ENCODE results near the gene GPR32. TPM values are rescaled to one million over a fixed set of nuclear protein-coding genes. Genes with fewer than 3 reads are reported as not detected.
"Not testable (repeated sequence)": the region's sequence is repeated elsewhere in the genome, so short reads cannot be mapped to it uniquely, and the experiment has no call there.

Gene GPR32
- total RNA-seq, 1 experiment from 2014 or later, result not detected

DNA sequence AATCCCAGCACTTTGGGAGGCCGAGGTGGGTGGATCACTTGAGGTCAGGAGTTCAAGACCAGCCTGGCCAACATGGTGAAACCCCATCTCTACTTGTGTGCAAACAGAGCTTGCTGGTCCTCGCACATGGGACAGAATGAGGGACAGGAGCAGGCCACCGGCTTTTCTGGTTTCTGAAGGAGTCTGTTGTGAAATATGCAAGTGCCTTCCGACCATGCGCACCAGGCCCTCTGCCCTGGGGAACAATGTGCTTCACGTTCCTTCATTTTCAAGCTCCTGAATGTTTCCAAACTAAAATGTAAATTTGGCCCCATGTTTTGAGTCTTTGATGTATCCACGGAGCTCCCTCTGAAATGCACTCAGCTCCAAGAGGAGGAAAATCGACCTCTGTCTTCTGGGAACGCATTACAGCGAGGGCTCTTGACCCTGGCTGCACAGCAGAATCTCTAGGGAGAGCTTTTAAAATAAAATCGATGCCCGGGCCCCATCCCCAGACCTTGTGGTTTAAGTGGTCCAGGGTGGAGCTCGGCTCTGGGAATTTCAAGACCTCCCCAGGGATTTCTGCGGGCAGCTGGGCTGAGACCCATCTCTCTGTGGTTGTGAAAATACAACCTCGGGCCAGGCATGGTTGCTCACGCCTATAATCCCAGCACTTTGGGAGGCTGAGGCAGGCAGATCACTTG, 10.6 kb downstream of the GPR32 start:
- DNase-seq (ENCODE audit: low read depth), result peak; percentile 45

DNA sequence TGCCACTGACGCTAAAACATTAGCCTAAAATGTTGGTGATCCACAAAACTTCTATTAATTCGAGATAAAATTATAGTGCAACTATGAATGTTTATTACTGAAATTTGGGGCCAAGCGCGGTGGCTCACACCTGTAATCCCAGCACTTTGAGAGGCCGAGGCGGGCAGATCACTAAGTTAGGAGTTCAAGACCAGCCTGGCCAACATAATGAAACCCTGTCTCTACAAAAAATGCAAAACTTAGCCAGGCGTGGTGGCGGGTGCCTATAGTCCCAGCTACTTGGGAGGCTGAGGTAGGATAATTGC, 13.5 kb downstream of the GPR32 start:
- DNase-seq (ENCODE audit: low read depth), result not testable (repeated sequence)

DNA sequence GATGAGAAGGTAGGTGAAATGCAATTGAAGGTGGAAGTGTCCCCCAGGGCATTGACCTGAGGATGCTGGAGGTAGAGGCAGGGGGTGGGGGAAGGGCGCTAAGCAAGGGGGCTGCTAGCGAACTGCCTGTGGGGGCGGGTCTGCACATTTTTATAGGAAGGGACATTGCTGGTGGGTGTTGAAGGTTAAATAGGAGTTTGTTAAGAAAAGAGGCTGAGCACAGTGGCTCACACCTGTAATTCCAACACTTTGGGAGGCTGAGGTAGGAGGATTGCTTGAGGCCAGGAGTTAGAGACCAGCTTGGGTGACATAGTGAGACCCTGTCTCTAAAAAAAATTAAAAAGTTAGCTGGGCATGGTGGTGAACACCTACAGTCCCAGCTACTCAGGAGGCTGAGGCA, 14.4 kb downstream of the GPR32 start:
- DNase-seq (ENCODE audit: low read depth), result no peak

DNA sequence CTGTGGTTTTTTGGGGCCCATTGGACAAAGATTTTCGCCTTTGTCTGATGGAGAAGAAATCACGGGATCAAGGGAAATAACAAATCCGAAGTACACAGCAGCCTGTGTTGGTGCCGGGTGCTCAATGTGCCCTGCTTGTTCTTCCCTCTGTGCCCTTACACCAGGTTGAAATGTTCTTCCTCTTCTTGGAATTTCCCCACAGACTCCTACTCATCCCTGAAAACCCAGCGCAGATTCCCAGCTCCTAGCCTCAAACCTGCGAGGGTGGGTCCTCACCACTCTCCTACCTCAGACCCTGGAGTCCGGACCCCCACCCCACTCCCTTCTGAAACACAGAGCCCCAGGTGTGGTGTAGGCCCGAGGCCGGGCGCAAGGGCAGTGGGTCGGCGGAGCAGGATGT, 15.1 kb downstream of the GPR32 start:
- no peak for DNase-seq (ENCODE audit: low read depth)

DNA sequence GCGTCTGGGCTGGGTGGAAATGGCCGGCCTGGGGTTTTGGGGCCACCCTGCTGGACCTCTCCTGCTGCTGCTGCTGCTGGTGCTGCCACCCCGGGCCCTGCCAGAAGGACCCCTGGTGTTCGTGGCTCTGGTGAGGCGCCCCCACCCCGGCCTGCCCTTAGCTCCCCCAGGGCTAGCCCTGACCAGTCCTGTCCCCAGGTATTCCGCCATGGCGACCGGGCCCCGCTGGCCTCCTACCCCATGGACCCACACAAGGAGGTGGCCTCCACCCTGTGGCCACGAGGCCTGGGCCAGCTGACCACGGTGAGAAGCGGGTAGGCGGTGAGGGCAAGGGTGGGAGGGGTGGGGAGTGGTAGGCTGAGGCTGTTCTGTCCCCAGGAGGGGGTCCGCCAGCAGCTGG, 20.1 kb downstream of the GPR32 start, which contains the start of gene ACP4:
Gene ACP4, plus strand, starts transcription at position 20 of the 400 bp plus-strand sequence. Its CDS starts 0 bp downstream, at position 20.
- DNase-seq (ENCODE audit: low read depth), result no peak

DNA sequence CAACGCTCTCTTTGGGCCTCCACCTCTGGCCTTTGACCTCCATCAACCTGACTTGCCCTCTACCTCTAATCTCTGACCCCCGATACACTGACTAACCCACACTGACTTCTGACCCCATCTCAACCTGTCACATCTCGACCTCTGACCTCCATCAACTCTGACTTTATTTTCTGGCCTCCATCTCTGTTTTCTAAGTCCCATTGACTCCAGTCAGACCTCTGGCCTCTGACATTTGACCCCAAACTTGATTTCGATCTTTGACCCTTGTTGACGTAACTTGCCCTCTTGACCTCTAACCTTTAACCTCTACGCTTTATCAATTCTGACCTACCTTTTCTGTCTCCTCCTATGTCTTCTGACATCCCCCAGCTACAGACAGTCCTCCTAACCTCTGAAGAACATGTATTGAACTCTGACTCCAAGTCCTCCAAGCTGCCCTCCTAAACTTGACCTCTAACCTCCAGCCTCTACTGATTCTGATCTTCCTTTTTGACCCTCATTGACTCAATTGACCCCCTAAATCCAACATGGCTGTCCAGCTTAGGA, 20.7 kb downstream of the GPR32 start:
- DNase-seq (ENCODE audit: low read depth), result no peak

DNA sequence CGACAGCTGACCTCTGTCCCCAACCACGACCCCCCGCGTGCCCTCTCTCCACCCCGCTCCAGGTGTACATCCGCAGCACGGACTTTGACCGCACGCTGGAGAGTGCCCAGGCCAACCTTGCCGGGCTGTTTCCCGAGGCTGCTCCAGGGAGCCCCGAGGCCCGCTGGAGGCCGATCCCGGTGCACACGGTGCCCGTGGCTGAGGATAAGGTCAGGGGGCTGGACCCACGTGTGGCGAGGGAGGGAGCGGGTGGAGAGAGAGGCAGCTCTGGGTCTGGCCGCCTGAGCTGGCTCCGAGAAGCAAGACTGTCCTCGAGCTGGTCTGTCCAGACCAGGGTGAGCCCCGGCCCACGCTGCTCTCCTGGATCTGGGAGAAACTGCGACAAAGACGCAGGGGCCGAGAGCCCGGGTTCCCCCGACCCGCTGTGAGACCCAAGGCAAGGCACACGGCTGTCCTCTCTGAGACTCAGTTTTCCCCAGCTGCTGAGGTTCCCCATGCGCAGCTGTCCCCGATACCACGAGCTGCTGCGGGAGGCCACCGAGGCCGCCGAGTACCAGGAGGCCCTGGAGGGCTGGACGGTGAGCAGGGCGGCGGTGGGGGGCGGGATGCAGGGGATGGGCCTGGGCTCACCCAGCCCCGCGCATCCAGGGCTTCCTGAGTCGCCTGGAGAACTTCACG, 21.5 kb downstream of the GPR32 start:
- no peak for DNase-seq (ENCODE audit: low read depth)

DNA sequence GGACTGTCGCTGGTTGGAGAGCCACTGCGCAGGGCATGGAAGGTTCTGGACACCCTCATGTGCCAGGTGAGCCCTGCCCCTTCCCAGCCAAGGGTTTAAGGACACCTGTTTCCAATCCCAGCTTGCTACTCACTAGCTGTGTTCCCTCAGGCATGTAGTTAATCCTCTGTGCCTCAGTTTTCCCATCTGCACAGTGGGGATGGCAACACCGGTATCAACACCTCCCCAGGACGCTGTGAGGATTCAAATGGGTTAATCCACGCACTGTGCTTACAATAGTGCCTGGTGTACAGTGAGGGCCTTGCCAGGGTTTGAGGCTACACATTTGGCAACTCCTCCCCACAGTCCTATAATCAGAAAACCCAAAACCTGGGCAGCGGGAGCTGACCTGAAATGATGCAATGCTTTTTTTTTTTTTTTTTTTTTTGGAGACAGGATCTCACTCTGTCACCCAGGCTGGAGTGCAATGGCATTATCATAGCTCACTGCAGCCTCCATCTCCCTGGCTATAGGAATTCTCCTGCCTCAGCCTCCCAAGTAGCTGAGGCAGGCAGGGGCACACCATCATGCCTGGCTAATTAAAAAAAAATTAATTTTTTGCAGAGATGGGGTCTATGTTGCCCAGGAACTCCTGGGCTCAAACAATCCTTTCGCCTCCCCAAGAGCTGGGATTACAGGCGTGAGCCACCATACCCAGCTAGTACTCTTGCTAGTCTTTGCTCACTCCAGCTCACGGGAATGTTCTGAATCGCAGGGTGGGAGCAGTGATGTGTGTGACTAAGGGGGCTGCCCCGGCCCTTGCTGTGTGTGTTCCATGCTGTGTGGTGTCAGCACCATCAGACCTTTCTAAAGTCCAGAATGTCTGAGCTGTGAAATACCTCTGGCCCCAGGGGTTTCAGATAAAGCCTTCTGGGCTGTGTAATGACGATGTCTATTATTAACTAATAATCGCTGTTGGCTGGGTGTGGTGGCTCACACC, 22.3 kb downstream of the GPR32 start:
- DNase-seq (ENCODE audit: low read depth), result no peak

DNA sequence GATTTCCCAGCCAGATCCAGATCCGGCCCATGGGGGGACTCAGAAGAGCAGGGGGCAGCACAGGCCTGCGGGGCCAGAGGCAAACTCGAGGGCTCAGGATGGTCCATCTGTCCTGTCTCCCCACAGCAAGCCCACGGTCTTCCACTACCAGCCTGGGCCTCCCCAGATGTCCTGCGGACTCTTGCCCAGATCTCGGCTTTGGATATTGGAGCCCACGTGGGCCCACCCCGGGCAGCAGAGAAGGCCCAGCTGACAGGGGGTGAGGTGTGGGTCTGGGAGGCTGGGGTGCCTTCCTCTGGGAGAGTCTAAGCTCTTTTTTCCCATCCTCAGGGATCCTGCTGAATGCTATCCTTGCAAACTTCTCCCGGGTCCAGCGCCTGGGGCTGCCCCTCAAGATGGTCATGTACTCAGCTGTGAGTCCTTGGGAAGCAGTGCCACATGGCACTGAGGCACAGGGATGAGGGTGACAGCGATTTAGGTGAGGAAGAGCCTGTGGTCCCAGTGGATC, 23.3 kb downstream of the GPR32 start:
- no peak for DNase-seq (ENCODE audit: low read depth)

DNA sequence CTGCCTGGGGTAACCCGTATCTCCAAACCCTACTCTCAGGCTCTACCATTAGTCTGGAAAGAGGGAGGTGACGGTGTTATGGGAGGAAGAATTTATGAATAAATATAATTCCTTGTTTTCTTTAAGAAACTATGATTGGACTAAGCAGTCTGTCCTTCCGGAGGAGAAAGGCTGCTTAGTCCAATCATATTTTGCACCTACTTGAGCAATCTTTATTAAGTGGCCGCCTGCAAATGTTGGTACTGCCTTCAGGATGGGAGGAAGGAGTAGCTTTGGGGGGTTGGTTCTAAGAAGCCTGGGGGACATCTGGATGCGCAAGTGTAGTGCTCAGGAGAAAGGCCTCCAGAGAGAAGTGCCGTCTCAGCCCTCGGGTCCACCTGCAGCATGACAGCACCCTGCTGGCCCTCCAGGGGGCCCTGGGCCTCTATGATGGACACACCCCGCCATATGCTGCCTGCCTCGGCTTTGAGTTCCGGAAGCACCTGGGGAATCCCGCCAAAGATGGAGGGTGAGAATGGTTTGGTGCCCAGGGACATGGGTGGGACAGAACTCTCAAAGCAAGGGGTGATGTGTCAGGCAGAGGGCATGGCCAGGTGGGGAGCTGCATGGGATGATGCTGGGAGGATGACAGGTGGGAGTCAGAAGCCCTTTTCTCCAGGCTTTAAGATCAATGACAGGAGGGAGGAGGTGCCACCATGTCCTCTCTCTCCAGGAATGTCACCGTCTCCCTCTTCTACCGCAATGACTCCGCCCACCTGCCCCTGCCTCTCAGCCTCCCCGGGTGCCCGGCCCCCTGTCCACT, 24.0 kb downstream of the GPR32 start:
- DNase-seq (ENCODE audit: low read depth), result peak; percentile 44

DNA sequence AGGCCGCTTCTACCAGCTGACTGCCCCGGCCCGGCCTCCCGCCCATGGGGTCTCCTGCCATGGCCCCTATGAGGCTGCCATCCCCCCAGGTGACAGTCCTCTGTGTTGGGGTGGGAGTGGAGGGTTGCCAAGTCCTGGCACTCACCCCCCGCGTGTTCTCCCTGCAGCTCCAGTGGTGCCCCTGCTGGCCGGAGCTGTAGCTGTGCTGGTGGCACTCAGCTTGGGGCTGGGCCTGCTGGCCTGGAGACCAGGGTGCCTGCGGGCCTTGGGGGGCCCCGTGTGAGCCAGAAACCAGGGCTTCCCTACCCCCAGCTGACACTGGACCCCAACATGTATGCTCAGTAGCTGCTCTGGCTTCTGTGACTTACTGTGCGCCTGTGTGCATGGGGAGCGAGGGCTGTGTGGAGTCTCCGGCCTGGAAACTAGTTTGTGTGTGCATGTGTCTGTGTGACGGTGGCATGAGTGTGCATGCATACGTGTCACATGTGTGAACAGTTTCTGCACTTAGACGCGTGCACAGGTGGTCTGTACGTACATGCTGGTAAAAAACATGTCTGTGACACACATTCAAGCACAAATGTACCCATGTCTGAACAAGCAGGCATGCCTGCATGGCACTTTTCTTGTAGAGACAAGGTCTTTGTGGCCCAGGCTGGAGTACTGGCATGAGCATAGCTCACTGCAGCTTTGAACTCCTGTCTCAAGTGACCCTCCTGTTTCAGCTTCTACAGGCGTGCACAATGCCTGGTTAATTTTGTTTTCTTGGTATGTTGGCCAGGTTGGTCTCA, 24.8 kb downstream of the GPR32 start:
- DNase-seq (ENCODE audit: low read depth), result no peak

DNA sequence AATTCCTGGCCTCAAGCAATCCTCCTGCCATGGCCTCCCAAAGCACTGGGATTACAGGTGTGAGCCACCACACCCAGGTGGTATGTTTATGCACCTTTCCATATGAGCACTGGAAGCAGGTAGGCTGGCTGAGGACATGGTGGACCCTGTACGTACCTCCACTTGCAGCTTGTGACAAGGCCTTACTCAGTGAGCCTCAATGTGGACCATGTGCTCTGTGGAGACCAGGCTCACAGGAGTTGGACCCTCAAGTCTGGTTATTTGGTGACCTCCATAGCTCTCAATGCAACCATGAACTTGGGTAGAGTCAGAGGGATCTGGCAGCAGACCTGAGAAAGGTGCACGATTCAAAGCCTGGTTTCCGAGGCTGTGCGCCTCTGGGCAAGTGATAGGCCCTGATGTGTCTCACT, 25.4 kb downstream of the GPR32 start:
- no peak for DNase-seq (ENCODE audit: low read depth)

DNA sequence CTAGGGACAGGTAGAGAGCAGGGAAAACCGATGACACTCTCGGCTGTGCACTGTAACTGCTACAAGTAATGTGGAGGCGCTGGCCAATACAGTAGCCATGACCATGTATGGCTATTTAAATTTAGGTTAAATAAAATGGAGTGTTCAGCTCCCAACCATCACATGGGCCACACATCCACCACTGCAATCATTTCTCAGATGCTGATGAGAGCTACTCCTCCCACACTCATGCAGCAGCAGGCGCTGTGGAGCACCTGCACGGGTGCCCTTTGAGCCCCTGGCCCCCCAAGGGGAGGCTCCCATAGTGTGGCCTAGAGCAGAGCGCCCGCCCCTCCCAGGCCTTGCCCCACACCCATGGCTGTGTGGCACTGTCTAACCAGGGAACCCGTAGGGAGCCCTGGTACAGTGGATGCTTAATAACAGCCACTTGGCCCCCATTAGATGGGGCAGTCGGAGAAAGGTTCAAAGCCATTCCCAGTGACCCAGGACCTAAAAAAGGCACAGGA, 25.9 kb downstream of the GPR32 start:
- DNase-seq (ENCODE audit: low read depth), result no peak

DNA sequence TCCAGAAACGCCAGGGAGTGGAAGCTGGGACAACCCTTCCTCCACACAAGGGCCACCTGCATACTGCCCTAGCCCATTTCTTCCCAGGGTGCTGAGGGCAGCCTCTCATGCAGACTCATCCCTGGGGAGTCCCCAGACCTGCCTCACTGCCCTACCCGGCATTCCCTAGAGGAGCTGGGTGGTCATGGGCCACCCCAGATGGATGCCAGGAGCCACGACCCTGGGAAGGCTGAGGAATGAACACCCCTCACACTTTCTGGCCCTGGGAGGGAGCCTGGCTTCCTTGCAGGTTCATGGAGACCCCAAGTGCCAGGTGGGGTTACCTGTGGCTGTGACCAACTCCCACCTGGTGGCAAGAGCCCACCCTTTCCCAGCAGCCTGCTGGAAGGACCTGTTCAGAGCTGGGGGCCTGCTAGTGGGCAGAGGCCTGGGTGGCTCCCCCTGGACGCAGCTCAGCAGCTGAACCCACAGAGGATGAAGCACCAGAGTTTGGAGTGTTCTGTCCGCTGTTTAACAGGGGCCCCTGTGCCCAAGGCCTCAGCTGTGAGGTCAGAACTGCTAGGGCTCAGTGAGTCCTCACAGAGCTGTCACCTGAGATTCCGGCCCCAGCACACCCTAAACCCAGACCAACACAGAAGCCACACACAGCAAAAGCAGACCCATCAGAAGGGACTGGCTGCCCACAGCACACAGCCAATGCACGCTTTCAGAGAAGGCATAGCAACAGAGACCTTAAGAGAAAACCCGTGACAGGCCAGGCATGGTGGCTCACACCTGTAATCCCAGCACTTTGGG, 26.6 kb downstream of the GPR32 start:
- no peak for DNase-seq (ENCODE audit: low read depth)

DNA sequence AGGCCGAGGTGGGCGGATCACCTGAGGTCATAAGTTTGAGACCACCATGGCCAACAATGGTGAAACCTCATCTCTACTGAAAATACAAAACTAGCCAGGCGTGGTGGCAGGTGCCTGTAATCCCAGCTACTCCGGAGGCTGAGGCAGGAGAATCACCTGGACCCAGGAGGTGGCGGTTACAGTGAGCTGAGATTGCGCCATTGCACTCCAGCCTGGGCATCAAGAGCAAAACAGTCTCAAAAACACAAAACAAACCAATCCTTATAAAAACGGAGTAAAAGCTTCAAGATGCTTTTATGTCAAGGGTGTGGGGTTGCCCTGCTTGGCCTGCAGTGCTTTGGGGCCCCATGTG, 27.1 kb downstream of the GPR32 start:
- DNase-seq (ENCODE audit: low read depth), result no peak

DNA sequence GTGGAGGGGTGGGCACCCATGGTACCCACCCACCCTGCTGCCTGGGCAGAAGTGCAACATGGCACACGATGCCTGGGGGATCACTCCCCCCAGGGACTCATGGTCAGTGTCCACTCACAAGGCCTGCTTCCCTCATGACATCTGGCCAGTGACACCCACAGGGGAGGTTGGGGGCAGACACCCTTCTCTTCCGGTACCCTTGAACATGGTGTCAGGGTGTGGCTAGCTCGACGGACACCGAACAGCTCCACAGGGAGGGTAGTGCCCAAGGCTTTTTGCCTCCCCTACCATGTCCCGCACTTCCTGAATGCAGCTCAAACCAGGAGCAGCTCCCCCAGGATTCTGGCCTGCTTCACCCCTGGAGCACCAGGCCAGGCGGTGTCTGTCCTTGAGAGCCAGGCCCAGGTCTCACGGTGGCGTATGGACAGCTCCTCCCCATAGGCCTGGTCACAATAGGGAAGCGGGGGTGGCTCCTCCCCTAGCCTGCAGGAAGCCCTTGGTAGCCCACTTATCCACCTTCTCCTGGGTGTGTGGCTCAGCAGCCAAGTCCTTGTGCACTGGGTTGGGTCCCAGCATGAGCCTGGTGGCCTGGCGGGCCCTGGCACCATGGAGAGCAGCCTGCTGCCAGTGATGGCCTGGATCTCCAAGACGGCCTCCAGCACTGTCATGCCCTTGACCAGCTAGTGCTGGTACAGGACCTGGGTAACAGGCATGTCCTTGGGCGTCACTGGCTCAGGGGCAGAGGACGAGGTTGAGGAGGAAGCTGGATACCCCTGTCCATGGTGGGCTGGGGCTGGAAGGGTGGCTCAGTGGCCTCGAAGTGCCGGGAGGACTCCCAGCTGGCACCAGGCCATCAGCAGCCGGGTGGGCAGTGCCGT, 27.8 kb downstream of the GPR32 start:
- no peak for DNase-seq (ENCODE audit: low read depth)

DNA sequence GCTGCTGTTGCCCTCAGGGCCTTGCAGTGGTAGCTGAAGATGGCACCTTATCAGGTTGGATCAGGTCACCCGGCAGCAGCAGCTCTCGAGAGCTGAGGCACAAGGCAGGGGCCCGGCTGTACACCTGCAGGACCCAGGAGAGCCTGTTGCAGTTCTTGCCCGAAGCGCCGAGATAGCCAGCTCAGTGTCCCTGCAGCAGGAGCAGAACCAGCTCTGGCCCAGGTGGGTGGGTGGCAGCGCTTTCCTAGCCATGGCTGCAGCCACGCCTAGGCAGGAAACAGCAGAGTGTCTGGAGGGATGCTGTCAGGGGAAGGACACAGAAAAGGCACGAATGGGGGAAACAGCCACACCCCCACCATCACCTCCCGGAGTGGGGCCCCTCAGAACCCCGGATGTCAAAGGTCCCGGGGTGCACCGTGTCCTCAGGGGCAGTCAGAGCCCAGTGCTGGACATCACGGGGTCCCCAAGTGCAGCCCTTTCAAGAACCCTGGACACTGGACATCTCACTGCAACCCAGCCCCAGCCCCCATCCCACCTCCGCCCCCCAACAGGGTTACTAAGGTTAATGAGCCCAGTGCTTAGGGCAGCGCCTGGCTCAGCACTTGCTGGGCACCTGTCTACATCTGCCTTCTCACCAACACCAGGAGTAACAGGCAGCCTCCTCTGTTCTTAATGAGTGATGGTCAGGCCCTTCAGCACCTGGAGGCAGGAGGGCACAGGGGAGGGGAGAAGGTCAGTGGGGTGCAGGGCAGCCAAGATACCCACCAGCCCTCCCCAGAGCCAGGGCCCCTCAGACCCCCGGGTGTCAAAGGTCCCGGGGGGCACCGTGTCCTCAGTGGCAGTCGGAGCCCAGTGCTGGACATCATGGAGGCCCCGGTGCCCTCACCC, 28.6 kb downstream of the GPR32 start:
- DNase-seq (ENCODE audit: low read depth), result no peak

DNA sequence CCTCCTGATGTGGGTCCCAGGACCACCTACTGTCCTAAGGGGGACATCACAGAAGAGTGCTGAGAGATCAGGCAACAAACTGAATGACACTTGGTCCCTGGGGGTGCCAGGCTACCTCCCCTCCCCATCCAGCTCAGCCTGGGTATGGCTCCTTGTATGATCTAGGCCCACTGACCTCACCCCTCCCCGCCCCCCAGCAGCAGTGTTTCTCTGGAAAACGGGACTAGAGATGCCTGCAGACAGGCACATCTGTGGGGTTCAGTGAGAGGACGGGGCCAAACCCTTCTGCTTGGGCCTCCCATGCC, 29.2 kb downstream of the GPR32 start:
- no peak for DNase-seq (ENCODE audit: low read depth)
